GM12865 (cell line): ENCODE results near the gene FKBP2.

Source experiments
- DNase-seq: peaks from one replicate; pipeline ENCODE4 v3.0.0; 2010; ENCODE audit warnings: low read depth
- H3K4me3 ChIP-seq: 2 replicates; pipeline ENCODE4 v1.5.1; 2011; ENCODE audit warnings: mild to moderate bottlenecking, low read depth, low read length, control low read depth
- CTCF ChIP-seq: IDR thresholded peaks from 2 replicates; pipeline ENCODE4 v1.5.1; 2011; ENCODE audit warnings: low read length, control low read depth, low read depth, inconsistent platforms; ENCODE audit not compliant: insufficient read depth; ENCODE audit errors: missing control alignments

Gene FKBP2

GRCh38 chr11:64203421-64204079 lies 37.3 kb upstream of the FKBP2 start:
- no peak overlapping the region for H3K4me3 ChIP-seq
- no peak for DNase-seq
- TF ChIP-seq CTCF, result no peak

GRCh38 chr11:64204080-64204440 lies 36.8 kb upstream of the FKBP2 start:
- H3K4me3 ChIP-seq, result no peak overlapping the region
- no peak for TF ChIP-seq CTCF
- no peak for DNase-seq

GRCh38 chr11:64204464-64204989 lies 36.4 kb upstream of the FKBP2 start:
- DNase-seq, result peak; percentile 87
- no peak overlapping the region for H3K4me3 ChIP-seq
- TF ChIP-seq CTCF, result peak; percentile 67

- peak within 1 kb of the TSS; percentile 65 for H3K4me3 ChIP-seq
- no peak for TF ChIP-seq CTCF
- DNase-seq, result peak; percentile 84
Measured at GRCh38 chr11:64206457-64207255, 34.2 kb upstream of the FKBP2 start, which contains the start of gene FERMT3. FERMT3 (plus strand) TSS chr11:64206721; CDS start chr11:64207365, 644 bp downstream.

- H3K4me3 ChIP-seq, result peak overlapping the region; percentile 65
Measured at GRCh38 chr11:64207256-64208085, 33.4 kb upstream of the FKBP2 start.

More at GRCh38 chr11:64207256-64208085, 33.4 kb upstream of the FKBP2 start:
- peak; percentile 91 for DNase-seq
- no peak for TF ChIP-seq CTCF
